Upper lobe of left lung (tissue), 6 donors: ENCODE data around the gene RAB36. TPM values are rescaled to one million over a fixed set of nuclear protein-coding genes. Genes with fewer than 3 reads are reported as not detected.

ENCODE experiments used
- ATAC-seq, 2 donors: fragments of 200-7000 bp; cut with Tn5 transposase; one replicate each; pipeline ENCODE4 v1.9.1; 2022; ENCODE audit warnings: mild to moderate bottlenecking in 2 of 2, moderate library complexity in 2 of 2; ENCODE audit not compliant: low FRiP score in 2 of 2
- DNase-seq, 2 donors: peaks; one replicate each; pipeline ENCODE4 v3.0.0-alpha.2; 2019 to 2020
- H3K27ac ChIP-seq, 4 donors: fragments of 200-600 bp; sonication (generic); one replicate each; pipeline ENCODE4 v1.5.1; 2016 to 2019
- H3K27me3 ChIP-seq, 4 donors: fragments of 200-600 bp; sonication (generic); one replicate each; pipeline ENCODE4 v1.5.1; 2017 to 2019
- H3K36me3 ChIP-seq, 4 donors: fragments of 200-600 bp; sonication (generic); one replicate each; pipeline ENCODE4 v1.5.1; 2016 to 2019
- H3K4me1 ChIP-seq, 4 donors: fragments of 200-600 bp; sonication (generic); one replicate each; pipeline ENCODE4 v1.5.1; 2018 to 2019
- H3K4me3 ChIP-seq, 4 donors: fragments of 200-600 bp; sonication (generic); one replicate each; pipeline ENCODE4 v1.5.1; 2017 to 2019; ENCODE audit warnings: mild to moderate bottlenecking in 2 of 4, moderate library complexity in 1 of 4
- H3K9me3 ChIP-seq, 4 donors: fragments of 200-600 bp; sonication (generic); one replicate each; pipeline ENCODE4 v1.5.1; 2018 to 2019
- EP300 ChIP-seq, 4 donors: sonication (generic); formaldehyde crosslinking; IDR thresholded peaks; one replicate each; pipeline ENCODE4 v1.5.1; 2017; ENCODE audit warnings: antibody characterized with exemption in 4 of 4, control low read depth in 2 of 4
- POLR2A ChIP-seq, 4 donors: fragments of 450-650 bp; IDR thresholded peaks; one replicate each; pipeline ENCODE4 v1.5.1; 2016 to 2017; ENCODE audit warnings: antibody characterized with exemption in 4 of 4, mild to moderate bottlenecking in 2 of 4
- POLR2AphosphoS5 ChIP-seq, 2 donors: sonication (generic); formaldehyde crosslinking; IDR thresholded peaks; one replicate each; pipeline ENCODE4 v1.5.1; 2017; ENCODE audit warnings: antibody characterized with exemption in 2 of 2
- WGBS, 2 donors: methylation state at CpG; one replicate each; pipeline ENCODE4 v1.1.5; 2017 to 2018; 5-methylcytosine and 5-hydroxymethylcytosine counted together
- total RNA-seq, 6 donors: library from RNA; depleted of rRNA in 4 of 6; stranded (reverse); fragments of >200 nt in 4 of 6; gene quantifications; one replicate each; pipeline versions ENCODE4 v1.1.0 to v1.2.1, GENCODE V29; 2016 to 2021
- TF ChIP-seq, protein P1 (sequence below), 6 experiments: fragments of 450-650 bp in 4 of 6; fragments of 200-600 bp in 2 of 6; sonication (generic) in 2 of 6; IDR thresholded peaks; one replicate each; pipeline ENCODE4 v1.5.1; 2016 to 2019; ENCODE audit warnings: antibody characterized with exemption in 6 of 6
- donor health status: DM: no; HTN: no; CAD: no; lungs with moderate emphysema.
- donor health status: DM: no; HTN: yes; CAD: no; lungs with severe emphysema.

The RAB36 gene
- total RNA-seq, 6 donors from 2014 or later = 2.6 to 17.5 (median 8.4) TPM

DNA sequence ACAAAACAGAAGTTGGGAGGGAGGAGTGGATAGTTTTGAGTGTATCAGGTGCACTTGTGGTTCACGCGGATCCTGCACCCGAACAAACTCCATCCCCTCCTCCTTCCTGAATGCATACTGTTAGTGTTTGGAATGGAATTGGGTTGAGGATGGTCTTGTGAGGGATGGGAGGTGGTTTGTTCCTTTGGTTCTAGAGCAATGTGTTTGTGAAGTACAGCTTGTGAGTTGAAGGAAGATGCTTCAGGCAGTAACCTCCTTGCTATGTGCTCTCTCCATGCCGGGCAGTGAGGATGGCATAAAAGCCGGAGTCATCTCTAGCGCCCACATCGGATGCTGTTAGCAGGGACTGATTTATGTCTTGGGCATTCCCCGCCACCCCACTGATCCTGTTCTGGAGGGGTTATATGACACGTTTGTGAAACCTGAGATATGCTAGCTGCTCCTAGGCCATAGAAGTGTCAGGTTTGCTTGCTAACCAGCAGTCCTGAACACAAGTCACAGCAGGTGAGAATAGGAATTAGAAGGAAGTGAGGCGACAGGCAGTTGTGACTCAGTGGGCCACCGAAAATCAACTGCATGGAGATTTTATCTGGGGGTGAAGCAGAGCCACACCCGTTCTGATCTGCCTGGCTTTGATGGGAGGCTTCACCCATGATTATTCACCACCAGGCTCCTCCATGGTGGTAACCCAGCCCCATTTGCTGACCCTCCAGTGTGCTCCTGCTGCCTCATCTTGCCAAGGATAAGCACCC lies 37.2 kb downstream of the RAB36 start:
- peak overlapping the region; percentile 75 to 92 (median 77) for H3K4me3 ChIP-seq
- ATAC-seq = no peak
- DNase-seq = peak in 1 of 2 donors; percentile 35
- peak overlapping the region; percentile 57 to 89 (median 78) for H3K27ac ChIP-seq
- 20 to 29% methylated on average over 7 to 12 of the region's 12 CpGs for WGBS, 2 donors
- H3K36me3 ChIP-seq = peaks cover 0 to 7% (median 0%) of the 10 kb centered on the region in 4 donors
- no peaks in the 10 kb centered on the region for H3K9me3 ChIP-seq
- TF ChIP-seq, protein P1, sequence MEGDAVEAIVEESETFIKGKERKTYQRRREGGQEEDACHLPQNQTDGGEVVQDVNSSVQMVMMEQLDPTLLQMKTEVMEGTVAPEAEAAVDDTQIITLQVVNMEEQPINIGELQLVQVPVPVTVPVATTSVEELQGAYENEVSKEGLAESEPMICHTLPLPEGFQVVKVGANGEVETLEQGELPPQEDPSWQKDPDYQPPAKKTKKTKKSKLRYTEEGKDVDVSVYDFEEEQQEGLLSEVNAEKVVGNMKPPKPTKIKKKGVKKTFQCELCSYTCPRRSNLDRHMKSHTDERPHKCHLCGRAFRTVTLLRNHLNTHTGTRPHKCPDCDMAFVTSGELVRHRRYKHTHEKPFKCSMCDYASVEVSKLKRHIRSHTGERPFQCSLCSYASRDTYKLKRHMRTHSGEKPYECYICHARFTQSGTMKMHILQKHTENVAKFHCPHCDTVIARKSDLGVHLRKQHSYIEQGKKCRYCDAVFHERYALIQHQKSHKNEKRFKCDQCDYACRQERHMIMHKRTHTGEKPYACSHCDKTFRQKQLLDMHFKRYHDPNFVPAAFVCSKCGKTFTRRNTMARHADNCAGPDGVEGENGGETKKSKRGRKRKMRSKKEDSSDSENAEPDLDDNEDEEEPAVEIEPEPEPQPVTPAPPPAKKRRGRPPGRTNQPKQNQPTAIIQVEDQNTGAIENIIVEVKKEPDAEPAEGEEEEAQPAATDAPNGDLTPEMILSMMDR (IDR thresholded peaks at IDR 0.05) = no peak
- TF ChIP-seq POLR2AphosphoS5 (IDR thresholded peaks at IDR 0.05) = no peak
- TF ChIP-seq EP300 (IDR thresholded peaks at IDR 0.05) = no peak
- no peak for TF ChIP-seq POLR2A (IDR thresholded peaks at IDR 0.05)
- H3K4me1 ChIP-seq = peaks cover 51 to 79% (median 59%) of the 10 kb centered on the region in 4 donors
- H3K27me3 ChIP-seq = no peaks in the 10 kb centered on the region

DNA sequence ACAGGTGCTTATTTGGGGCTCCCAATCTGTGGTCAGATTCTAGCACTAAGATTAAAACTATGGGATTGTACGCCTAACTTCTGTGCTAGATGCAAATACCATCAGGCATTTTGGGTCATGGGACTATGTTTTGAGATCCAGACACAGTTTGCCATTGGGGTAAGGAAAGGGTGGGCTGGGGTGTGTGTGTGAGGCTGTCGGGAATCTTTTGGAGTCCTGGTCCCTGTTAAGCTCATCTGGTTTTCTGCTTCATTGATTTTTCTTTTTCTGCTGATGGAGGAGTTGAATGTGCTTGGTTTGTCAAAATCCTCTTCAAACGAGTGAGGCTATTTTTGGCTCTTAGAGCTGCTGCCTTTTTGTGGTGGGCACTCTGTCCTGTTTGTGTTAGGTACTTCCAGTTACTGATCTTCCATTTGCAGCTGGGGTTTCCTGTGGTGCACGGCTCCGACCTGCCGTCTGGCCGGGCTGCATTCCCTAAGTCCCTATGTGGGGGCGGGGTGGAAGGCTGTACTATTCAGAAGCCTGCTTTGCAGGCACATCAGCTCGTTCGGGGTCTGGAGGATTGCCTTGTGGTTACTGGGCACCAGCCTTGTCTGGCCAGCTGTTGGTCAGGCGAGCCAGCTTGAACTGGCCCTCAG lies 37.9 kb downstream of the RAB36 start:
- Histone ChIP-seq H3K36me3 (peaks cover 0 to 7% (median 2%) of the 10 kb centered on the region in 4 donors), H3K4me1 (peaks cover 55 to 86% (median 59%) of the 10 kb centered on the region in 4 donors), H3K9me3 (no peaks in the 10 kb centered on the region), H3K27me3 (no peaks in the 10 kb centered on the region), H3K27ac (peak overlapping the region in 3 of 4 donors; percentile 32 to 89 (median 42)), H3K4me3 (peak overlapping the region; percentile 75 to 92 (median 77))
- 11 to 20% methylated on average over 10 to 11 of the region's 11 CpGs for WGBS, 2 donors
- DNase-seq (peak in 1 of 2 donors; percentile 75), ATAC-seq (peak in 1 of 2 donors; percentile 17)
- TF ChIP-seq POLR2AphosphoS5 (IDR thresholded peaks at IDR 0.05) (no peak), EP300 (IDR thresholded peaks at IDR 0.05) (no peak), POLR2A (IDR thresholded peaks at IDR 0.05) (no peak)
- TF ChIP-seq, protein P1 (IDR thresholded peaks at IDR 0.05) = no peak

DNA sequence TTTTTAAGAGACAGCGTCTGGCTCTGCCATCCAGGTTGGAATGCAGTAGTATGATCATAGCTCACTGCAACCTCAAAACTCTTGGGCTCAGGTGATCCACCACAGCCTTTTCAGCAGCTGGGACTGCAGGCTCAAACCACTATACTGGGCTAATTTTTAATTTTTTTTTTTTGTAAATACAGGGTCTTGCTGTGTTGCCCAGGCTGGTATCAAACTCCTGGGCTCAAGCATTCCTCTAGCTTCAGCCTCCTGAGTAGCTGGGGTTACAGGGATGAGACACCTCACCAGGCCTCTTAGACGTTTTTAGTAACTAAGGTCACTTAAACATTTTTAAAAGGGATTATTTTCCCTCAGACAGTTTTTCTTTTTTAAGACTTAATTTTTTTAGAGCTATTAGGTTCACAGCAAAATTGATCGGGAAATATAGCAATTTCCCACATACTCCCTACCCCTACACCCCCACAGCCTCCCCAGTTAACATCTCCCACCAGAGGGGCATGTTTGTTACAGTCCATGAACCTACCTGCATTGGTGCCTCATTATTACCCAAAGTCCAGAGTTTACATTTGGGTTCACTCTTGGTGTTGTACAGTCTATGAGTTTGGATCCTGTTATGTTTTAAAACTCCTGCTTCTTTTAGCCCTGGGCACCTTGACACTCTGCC lies 39.0 kb downstream of the RAB36 start:
- DNase-seq = no peak
- Histone ChIP-seq H3K9me3 (no peaks in the 10 kb centered on the region), H3K4me3 (peak overlapping the region in 3 of 4 donors; percentile 76 to 92 (median 78)), H3K27ac (peak overlapping the region in 3 of 4 donors; percentile 31 to 89 (median 48)), H3K36me3 (peaks cover 0 to 7% (median 2%) of the 10 kb centered on the region in 4 donors), H3K4me1 (peaks cover 46 to 75% (median 49%) of the 10 kb centered on the region in 4 donors), H3K27me3 (no peaks in the 10 kb centered on the region)
- TF ChIP-seq, protein P1 (IDR thresholded peaks at IDR 0.05) = no peak
- WGBS, 2 donors = 51 to 55% methylated on average over 3 of the region's 3 CpGs
- no peak for ATAC-seq

DNA sequence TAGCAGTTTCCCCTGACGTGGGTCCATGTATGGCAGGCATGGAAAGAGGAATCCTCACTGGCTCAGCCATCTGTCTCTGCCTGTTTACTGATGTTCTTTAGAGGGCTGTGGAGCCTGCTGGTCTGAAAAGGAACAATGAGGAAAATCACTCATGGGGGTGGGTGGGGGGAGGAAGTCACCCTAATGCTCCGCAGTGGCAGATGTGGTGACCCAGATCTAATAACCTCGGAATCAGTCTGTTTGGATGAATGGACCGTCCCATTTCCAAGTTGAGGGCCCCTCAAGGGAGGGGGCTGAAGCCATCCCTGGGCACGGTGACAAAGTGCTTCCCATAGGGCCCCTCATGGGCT lies 39.5 kb downstream of the RAB36 start:
- peak overlapping the region in 1 of 4 donors; percentile 92 for H3K4me3 ChIP-seq
- DNase-seq (no peak), ATAC-seq (no peak)
- H3K4me1 ChIP-seq = peaks cover 43 to 74% (median 46%) of the 10 kb centered on the region in 4 donors
- 44 to 53% methylated on average over 5 of the region's 5 CpGs for WGBS, 2 donors
- peaks cover 0 to 7% (median 3%) of the 10 kb centered on the region in 4 donors for H3K36me3 ChIP-seq
- no peaks in the 10 kb centered on the region for H3K9me3 ChIP-seq
- no peaks in the 10 kb centered on the region for H3K27me3 ChIP-seq
- TF ChIP-seq, protein P1 (IDR thresholded peaks at IDR 0.05) = no peak
- TF ChIP-seq EP300 (IDR thresholded peaks at IDR 0.05) = no peak
- no peak for TF ChIP-seq POLR2A (IDR thresholded peaks at IDR 0.05)
- no peak for TF ChIP-seq POLR2AphosphoS5 (IDR thresholded peaks at IDR 0.05)
- H3K27ac ChIP-seq = peak overlapping the region in 2 of 4 donors; percentile 48 to 89
